RWPE1 (cell line): ENCODE measurements around the gene NKTR.

Source experiments
- CTCF ChIA-PET: fragments of 350-600 bp; sonication (Branson Sonifier 250); formaldehyde crosslinking; extraction: SDS; loops from one replicate; lab custom pipeline; 2021; lab: Yijun Ruan, JAX
- POLR2A ChIA-PET: fragments of 400-600 bp; formaldehyde crosslinking; extraction: SDS; loops from one replicate; lab custom pipeline; 2020; ENCODE audit warnings: antibody characterized with exemption; ENCODE audit not compliant: low non-redundant PET; lab: Yijun Ruan, JAX
- DNase-seq: peaks from one replicate; pipeline ENCODE4 v3.0.0; 2012; ENCODE audit warnings: low spot score
- H3K27ac ChIP-seq: fragments of 450-650 bp; 2 replicates; pipeline ENCODE4 v1.5.1; 2017
- CTCF ChIP-seq: fragments of 450-650 bp; conservative IDR thresholded peaks from 2 replicates; pipeline ENCODE4 v1.5.1; 2017; ENCODE audit warnings: low read depth, mild to moderate bottlenecking

The NKTR gene

GRCh38 chr3:42639192-42639591 is 38.7 kb downstream of the NKTR start:
- POLR2A ChIA-PET: no interaction called here
- H3K27ac ChIP-seq: no peak overlapping the region
- DNase-seq: no peak
- TF ChIP-seq CTCF: no peak
- CTCF ChIA-PET: no interaction called here

- TF ChIP-seq CTCF: no peak
Measured at GRCh38 chr3:42640129-42640528, 39.6 kb downstream of the NKTR start.

GRCh38 chr3:42640771-42641370 is 40.4 kb downstream of the NKTR start:
- no peak for TF ChIP-seq CTCF
- H3K27ac ChIP-seq: no peak overlapping the region
- POLR2A ChIA-PET: no interaction called here
- DNase-seq: no peak
- CTCF ChIA-PET: no interaction called here

More at GRCh38 chr3:42640129-42640528, 39.6 kb downstream of the NKTR start:
- ChIA-PET POLR2A (no interaction called here), CTCF (no interaction called here)
- no peak overlapping the region for H3K27ac ChIP-seq
- no peak for DNase-seq

- TF ChIP-seq CTCF: no peak
- ChIA-PET POLR2A (interaction anchor here (0.5 kb wide), 1 partner anchor 45 kb away, joined by 3 read pairs; no protein-coding TSS in a partner anchor), CTCF (no interaction called here)
- H3K27ac ChIP-seq: no peak overlapping the region
- no peak for DNase-seq
Measured at GRCh38 chr3:42647821-42648459, 47.5 kb downstream of the NKTR start.

GRCh38 chr3:42649006-42649405 is 48.5 kb downstream of the NKTR start:
- ChIA-PET CTCF (no interaction called here), POLR2A (no interaction called here)
- no peak for TF ChIP-seq CTCF
- no peak for DNase-seq
- H3K27ac ChIP-seq: no peak overlapping the region

- ChIA-PET CTCF (interaction anchor here (0.6 kb wide), 1 partner anchor 95 kb away, joined by 3 read pairs; no protein-coding TSS in a partner anchor), POLR2A (no interaction called here)
- H3K27ac ChIP-seq: peak overlapping the region; percentile 86
Measured at GRCh38 chr3:42649783-42650182, 49.3 kb downstream of the NKTR start.

More at GRCh38 chr3:42649783-42650182, 49.3 kb downstream of the NKTR start:
- TF ChIP-seq CTCF: no peak
- no peak for DNase-seq
